GM19452 (cell line): ENCODE results near the gene PGF.
"Not testable (repeated sequence)": the region's sequence is repeated elsewhere in the genome, so short reads cannot be mapped to it uniquely, and the experiment has no call there.

ENCODE experiments used
- ATAC-seq: cut with Tn5 transposase; IDR thresholded peaks from one replicate; pipeline ENCODE4 v1.9.1; 2021; ENCODE audit not compliant: unreplicated experiment

Gene PGF

GRCh38 chr14:74955229-74956026 lies at the start of gene PGF:
PGF (minus strand) TSS chr14:74955597; CDS start chr14:74955242, 355 bp downstream.
- no peak for ATAC-seq

- ATAC-seq, result no peak
Measured at GRCh38 chr14:75003250-75004027, 48.0 kb upstream of the PGF start.

DNA sequence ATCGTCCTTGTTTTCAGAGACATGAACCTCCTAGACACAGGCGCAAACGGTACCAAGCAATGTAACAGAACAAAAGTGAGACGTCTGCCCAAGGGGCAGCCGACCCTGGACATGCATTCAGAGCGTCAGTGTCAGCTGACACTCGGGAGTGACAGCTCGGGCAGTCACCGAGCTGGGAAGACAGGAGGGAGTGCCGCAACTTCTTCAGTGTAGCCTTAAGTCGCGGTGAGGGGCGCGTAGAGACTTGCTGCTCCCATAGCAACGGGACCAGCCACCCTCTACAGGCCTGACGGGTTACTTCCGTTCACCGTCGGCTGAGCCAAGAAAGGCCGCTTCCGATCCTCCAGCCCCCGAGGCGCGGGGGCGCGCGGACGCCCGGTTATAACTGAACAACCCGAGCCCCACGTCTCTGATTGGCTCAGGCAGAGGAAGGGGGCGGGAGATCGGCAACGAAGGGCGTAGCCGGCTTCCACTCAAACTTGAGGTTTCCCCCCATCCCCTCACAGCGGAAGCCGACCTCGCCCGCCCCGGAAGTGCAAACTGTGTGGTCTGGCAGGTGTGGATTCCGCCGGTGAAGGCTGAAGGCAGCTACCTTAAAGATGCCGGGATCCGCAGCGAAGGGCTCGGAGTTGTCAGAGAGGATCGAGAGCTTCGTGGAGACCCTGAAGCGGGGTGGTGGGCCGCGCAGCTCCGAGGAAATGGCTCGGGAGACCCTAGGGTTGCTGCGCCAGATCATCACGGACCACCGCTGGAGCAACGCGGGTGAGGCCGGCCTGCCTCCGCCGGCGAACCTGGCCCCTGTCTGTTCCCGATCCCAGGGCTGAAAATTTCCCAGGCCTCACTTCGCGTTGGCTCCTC lies 47.2 kb upstream of the PGF start, which contains the start of gene EIF2B2:
Gene EIF2B2, plus strand, starts transcription at position 530 of the 858 bp plus-strand sequence. Its CDS starts 70 bp downstream, at position 600.
- ATAC-seq, result peak; percentile 98

- no peak for ATAC-seq
Measured at GRCh38 chr14:75001899-75002298, 46.5 kb upstream of the PGF start.

DNA sequence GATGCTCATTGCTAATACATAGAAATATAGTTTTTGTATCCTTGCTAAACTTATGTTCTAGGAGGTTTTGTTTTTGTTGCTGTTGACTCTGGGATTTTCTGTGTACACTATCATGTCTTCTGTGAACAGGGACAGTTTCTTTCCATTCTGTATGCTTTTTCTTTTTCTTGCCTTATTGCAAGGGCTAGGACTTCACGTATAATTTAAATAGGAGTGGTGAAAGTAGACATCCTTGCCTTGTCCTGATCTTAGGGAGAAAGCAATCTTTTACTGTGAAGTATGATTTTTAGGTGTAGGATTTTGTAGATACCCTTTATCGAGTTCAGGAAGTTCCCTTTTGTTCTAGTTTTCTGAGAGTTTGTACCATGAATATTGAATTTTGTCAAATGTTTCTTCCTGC lies 45.9 kb upstream of the PGF start:
- no peak for ATAC-seq

DNA sequence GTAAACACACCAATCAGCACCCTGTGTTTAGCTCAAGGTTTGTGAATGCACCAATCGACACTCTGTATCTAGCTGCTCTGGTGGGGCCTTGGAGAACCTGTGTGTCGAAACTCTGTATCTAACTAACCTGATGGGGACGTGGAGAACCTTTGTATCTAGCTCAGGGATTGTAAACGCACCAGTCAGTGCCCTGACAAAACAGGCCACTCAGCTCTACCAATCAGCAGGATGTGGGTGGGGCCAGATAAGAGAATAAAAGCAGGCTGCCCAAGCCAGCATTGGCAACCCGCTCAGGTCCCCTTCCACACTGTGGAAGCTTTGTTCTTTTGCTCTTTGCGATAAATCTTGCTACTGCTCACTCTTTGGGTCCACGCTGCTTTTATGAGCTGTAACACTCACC lies 40.4 kb upstream of the PGF start:
- ATAC-seq, result not testable (repeated sequence)

DNA sequence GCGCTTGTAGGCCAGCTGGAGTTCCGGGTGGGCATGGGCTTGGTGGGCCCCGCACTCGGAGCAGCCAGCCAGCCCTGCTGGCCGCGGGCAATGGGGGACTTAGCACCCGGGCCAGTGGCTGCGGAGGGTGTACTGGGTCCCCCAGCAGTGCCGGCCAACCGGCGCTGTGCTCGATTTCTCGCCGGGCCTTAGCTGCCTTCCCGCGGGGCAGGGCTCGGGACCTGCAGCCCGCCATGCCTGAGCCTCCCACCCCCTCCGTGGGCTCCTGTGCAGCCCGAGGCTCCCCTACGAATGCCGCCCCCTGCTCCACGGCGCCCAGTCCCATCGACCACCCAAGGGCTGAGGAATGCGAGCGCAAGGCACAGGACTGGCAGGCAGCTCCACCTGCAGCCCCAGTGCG lies 38.8 kb upstream of the PGF start:
- not testable (repeated sequence) for ATAC-seq

GRCh38 chr14:74988993-74989392 lies 33.6 kb upstream of the PGF start:
- no peak for ATAC-seq

DNA sequence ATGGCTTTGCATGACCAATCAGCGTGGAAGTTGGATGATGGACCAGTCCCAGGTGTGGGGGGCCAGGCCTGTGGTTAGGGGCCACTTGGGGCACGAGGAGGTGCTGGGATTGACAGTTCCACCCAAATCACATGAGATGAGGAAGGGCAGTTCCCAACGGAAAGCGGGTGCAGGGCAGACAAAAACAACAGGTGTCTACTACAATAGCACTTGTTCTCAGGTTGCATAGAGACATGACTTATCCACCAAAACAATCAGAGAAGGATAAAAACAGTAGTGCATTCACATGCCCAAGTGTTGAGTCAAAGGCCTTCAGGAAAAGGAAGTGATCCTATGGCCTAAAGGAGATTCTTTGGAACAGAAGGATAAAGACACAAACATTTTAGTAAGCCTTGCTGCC lies 32.7 kb upstream of the PGF start:
- ATAC-seq, result no peak

DNA sequence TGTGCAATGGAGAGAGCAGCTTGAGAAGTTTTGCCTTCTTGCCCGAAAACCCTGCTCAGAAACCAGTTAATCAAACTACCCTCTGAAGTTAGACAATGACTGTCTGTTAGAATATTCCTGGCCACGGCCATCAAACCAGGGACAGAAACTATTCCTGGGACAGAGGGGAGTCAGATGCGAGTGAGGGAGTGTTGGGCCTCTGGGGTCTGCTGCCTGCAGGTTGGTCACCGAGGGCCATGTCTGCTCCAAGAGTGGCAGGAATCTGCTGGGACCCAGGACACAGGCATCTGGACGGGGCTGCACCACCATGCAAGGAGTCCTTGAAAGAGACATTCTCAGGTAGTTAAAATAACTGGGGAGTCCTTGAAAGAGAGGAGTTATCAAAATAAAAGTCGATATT lies 30.4 kb upstream of the PGF start:
- ATAC-seq, result no peak

GRCh38 chr14:74985028-74985310 lies 29.6 kb upstream of the PGF start:
- no peak for ATAC-seq

GRCh38 chr14:74984236-74985027 lies 29.0 kb upstream of the PGF start:
- no peak for ATAC-seq

DNA sequence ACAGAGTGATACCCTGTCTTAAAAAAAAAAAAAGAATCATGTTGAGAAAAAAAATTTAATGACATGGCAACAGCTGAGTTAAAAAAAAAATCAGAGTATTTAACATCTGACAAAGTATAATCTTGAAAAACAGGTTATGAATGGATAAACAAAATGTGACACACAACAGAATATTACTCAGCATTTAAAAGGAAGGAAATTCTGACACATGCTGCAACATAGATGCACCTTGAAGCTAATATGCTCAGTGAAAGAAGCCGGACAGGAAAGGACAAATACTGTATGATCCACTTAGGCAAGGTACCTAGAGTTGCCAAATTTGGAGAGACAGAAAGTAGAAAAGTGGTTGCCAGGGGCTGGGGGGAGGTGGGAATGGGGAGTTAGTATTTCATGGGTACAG lies 27.9 kb upstream of the PGF start:
- no peak for ATAC-seq

DNA sequence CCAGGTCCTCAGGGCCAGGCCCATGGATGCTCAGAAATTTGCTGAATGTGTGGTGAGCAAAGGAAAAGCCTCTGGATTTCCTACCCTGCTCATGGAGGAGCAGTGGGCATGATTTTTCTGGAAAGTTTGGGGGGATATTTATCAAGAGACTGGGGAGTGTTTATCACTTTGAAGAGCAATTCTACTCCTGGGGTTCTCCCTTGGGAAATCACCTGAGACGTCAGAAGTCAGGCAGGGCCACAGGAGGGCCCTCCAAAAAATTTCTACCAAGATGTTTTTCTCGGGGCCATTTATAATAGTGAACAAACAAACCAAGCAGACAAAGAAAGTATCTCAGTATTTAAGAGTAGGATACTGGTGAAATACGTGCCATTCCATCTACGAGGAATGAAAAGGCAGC lies 27.3 kb upstream of the PGF start:
- no peak for ATAC-seq

DNA sequence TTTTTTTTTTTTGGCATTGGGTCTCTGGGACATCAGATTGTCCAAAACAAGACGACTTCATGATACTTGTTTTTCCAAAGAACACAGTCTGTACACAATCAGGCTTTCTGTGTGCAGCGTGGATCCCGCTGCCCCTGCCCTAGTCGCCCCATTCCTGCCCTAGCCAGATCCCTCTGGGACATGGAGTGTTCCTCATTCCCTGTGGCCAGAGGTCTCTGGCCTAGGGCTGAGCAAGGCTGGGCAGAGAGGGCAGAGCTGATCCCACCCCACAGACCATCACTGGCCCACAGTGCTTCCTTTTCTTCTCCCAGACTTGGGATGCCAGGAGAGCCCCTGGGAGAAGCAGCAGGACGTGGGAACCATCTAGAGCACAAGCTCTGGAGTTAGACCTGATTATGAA lies 26.4 kb upstream of the PGF start:
- ATAC-seq, result no peak

GRCh38 chr14:74981462-74981782 lies 26.0 kb upstream of the PGF start:
- no peak for ATAC-seq

GRCh38 chr14:74980731-74981461 lies 25.5 kb upstream of the PGF start:
- ATAC-seq, result no peak

DNA sequence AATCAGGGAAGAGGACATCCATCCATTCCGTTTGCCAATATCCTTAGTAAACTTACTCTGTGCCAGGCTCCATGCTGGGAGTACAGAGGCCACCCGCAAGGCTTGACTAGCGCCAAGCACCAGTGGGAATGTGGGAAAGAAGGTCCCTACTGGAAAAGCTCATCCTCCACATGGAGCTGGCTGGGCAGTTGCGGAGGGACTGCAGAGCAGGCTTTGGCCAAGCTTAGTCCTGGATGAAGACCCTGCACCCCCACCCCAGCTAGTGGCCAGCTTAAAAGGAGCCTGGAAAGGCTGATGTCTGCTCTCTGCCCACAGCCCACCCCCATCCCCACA lies 25.0 kb upstream of the PGF start:
- no peak for ATAC-seq

- ATAC-seq, result no peak
Measured at GRCh38 chr14:74979442-74980397, 24.3 kb upstream of the PGF start.
